ENCODE results near the gene SOX6.

GRCh38 chr11:16191212-16191867, 165.0 kb downstream of the SOX6 start:
- TF ChIP-seq CTCF (IDR thresholded peaks at IDR 0.05) (peak; percentile 35), ZFX (IDR thresholded peaks at IDR 0.05; ENCODE audit: borderline replicate concordance) (no peak)

Measured in 22Rv1 (cell line).